Stimulated activated CD4-positive, alpha-beta T cell treated with anti-CD3 and anti-CD28 coated beads, Interleukin-4, amount 100 ng/mL, for 4 hours (primary cell): ENCODE measurements around the gene AMOT.
A peak's percentile ranks its signal among the peaks of the same experiment; 100 is the strongest.
"Not testable (repeated sequence)": the region's sequence is repeated elsewhere in the genome, so short reads cannot be mapped to it uniquely, and the experiment has no call there.

ENCODE experiments used
- DNase-seq, 2 experiments: peaks; one replicate each; pipeline ENCODE4 v3.0.0-alpha.2; 2020

The AMOT gene

GRCh38 chrX:112840382-112841113, at the start of gene AMOT:
Gene AMOT, minus strand, starts transcription at chrX:112840831. Its CDS starts 17,705 bp downstream, at chrX:112823126.
- DNase-seq = peak; percentile 49 to 51

- no peak for DNase-seq
These were observed 48.8 kb upstream of the AMOT start for GRCh38 chrX:112889400-112889799.

- no peak for DNase-seq
These were observed 48.3 kb upstream of the AMOT start for GRCh38 chrX:112888916-112889315.

- no peak for DNase-seq
These were observed 37.1 kb upstream of the AMOT start for GRCh38 chrX:112877771-112878173.

- DNase-seq = no peak
These were observed 34.0 kb upstream of the AMOT start for GRCh38 chrX:112874614-112875013.

- no peak for DNase-seq
These were observed 33.5 kb upstream of the AMOT start for GRCh38 chrX:112874175-112874574.

GRCh38 chrX:112868586-112868985, 28.0 kb upstream of the AMOT start:
- DNase-seq = no peak

GRCh38 chrX:112867570-112867969, 26.9 kb upstream of the AMOT start:
- DNase-seq = no peak

GRCh38 chrX:112866175-112866574, 25.5 kb upstream of the AMOT start:
- no peak for DNase-seq

- no peak for DNase-seq
These were observed 24.9 kb upstream of the AMOT start for GRCh38 chrX:112865464-112866025.

GRCh38 chrX:112863850-112864249, 23.2 kb upstream of the AMOT start:
- DNase-seq = no peak

GRCh38 chrX:112857478-112857878, 16.8 kb upstream of the AMOT start:
- no peak for DNase-seq

GRCh38 chrX:112854901-112855300, 14.3 kb upstream of the AMOT start:
- not testable (repeated sequence) for DNase-seq

GRCh38 chrX:112852851-112853250, 12.2 kb upstream of the AMOT start:
- DNase-seq = no peak

- no peak for DNase-seq
These were observed 11.2 kb upstream of the AMOT start for GRCh38 chrX:112851806-112852205.

- DNase-seq = no peak
These were observed 10.6 kb upstream of the AMOT start for GRCh38 chrX:112851161-112851779.

- DNase-seq = no peak
These were observed 8.4 kb upstream of the AMOT start for GRCh38 chrX:112849016-112849415.

GRCh38 chrX:112846782-112847181, 6.2 kb upstream of the AMOT start:
- no peak for DNase-seq

- no peak for DNase-seq
These were observed 5.6 kb upstream of the AMOT start for GRCh38 chrX:112846187-112846586.

GRCh38 chrX:112844250-112844649, 3.6 kb upstream of the AMOT start:
- no peak for DNase-seq

GRCh38 chrX:112841820-112842157, 1.2 kb upstream of the AMOT start:
- no peak for DNase-seq

- peak; percentile 59 to 76 for DNase-seq
These were observed 636 bp upstream of the AMOT start for GRCh38 chrX:112841114-112841819.

- DNase-seq = no peak
These were observed 775 bp downstream of the AMOT start for GRCh38 chrX:112839856-112840255.

- DNase-seq = no peak
These were observed 3.1 kb downstream of the AMOT start for GRCh38 chrX:112837531-112837930.
